Breast epithelium (tissue), 4 donors: ENCODE measurements around the gene CEP250. TPM values are rescaled to one million over a fixed set of nuclear protein-coding genes. Genes with fewer than 3 reads are reported as not detected.

Experiments used
- DNase-seq, 2 donors: peaks; one replicate each; pipeline ENCODE4 v3.0.0-alpha.2; 2019; ENCODE audit warnings: low spot score in 2 of 2
- H3K27ac ChIP-seq, 2 donors: fragments of 200-600 bp; sonication (generic) in 1 of 2; one replicate each; pipeline ENCODE4 v1.5.1; 2016 to 2019; ENCODE audit warnings: mild to moderate bottlenecking in 1 of 2
- H3K27me3 ChIP-seq, 2 donors: fragments of 200-600 bp; sonication (generic) in 1 of 2; one replicate each; pipeline versions ENCODE4 v1.5.1 to v1.6.0; 2017 to 2019; ENCODE audit warnings: control low read depth in 1 of 2, mild to moderate bottlenecking in 1 of 2
- H3K36me3 ChIP-seq: fragments of 200-600 bp; one replicate; pipeline ENCODE4 v1.5.1; 2019
- H3K4me1 ChIP-seq, 2 donors: fragments of 200-600 bp; sonication (generic); one replicate each; pipeline ENCODE4 v1.5.1; 2016 to 2019; ENCODE audit warnings: control low read depth in 1 of 2
- H3K4me3 ChIP-seq, 3 donors: fragments of 200-600 bp; sonication (generic); 1 replicate in 2 of 3; 2 replicates in 1 of 3; pipeline ENCODE4 v1.5.1; 2016 to 2019; ENCODE audit warnings: mild to moderate bottlenecking in 3 of 3, moderate library complexity in 2 of 3
- H3K9me3 ChIP-seq, 2 donors: fragments of 200-600 bp; sonication (generic) in 1 of 2; one replicate each; pipeline ENCODE4 v1.5.1; 2016 to 2019; ENCODE audit warnings: control low read depth in 1 of 2
- CTCF ChIP-seq, 3 donors: fragments of 450-650 bp; IDR thresholded peaks; one replicate each; pipeline ENCODE4 v1.5.1; 2016 to 2017; ENCODE audit warnings: antibody characterized with exemption in 3 of 3, mild to moderate bottlenecking in 3 of 3, moderate library complexity in 3 of 3
- POLR2A ChIP-seq: fragments of 450-650 bp; IDR thresholded peaks from one replicate; pipeline ENCODE4 v1.6.1; 2016; ENCODE audit warnings: antibody characterized with exemption, mild to moderate bottlenecking, moderate library complexity
- POLR2AphosphoS5 ChIP-seq, 3 donors: sonication (generic); formaldehyde crosslinking; IDR thresholded peaks; one replicate each; pipeline ENCODE4 v1.6.1; 2017; ENCODE audit warnings: antibody characterized with exemption in 3 of 3
- intact Hi-C: fragments of 100-400 bp; cut with DNase I; formaldehyde crosslinking; loops from one replicate; pipeline ENCODE4 v1.15.1; 2023; ENCODE audit warnings: low total_unique reads
- total RNA-seq, 3 donors: library from RNA; depleted of rRNA; stranded (reverse); fragments of >200 nt; gene quantifications; one replicate each; pipeline ENCODE4 v1.1.0, GENCODE V29; 2016

Gene CEP250
- total RNA-seq, 3 donors from 2014 or later: 22.2 to 28.5 (median 23.3) TPM

GRCh38 chr20:35421322-35421721 is 34.1 kb upstream of the CEP250 start:
- no peaks in the 10 kb centered on the region for H3K36me3 ChIP-seq
- DNase-seq: no peak
- no peak overlapping the region for H3K27ac ChIP-seq
- TF ChIP-seq POLR2AphosphoS5 (IDR thresholded peaks at IDR 0.05) (no peak), POLR2A (no peak), CTCF (IDR thresholded peaks at IDR 0.05) (no peak)
- H3K4me3 ChIP-seq: no peak overlapping the region
- no peaks in the 10 kb centered on the region for H3K4me1 ChIP-seq
- H3K27me3 ChIP-seq: no peaks in the 10 kb centered on the region
- H3K9me3 ChIP-seq: no peaks in the 10 kb centered on the region
- intact Hi-C loops: no loop called here

GRCh38 chr20:35431621-35432429 is 23.6 kb upstream of the CEP250 start:
- H3K4me3 ChIP-seq: no peak overlapping the region
- intact Hi-C loops: no loop called here
- no peaks in the 10 kb centered on the region for H3K4me1 ChIP-seq
- no peak overlapping the region for H3K27ac ChIP-seq
- no peaks in the 10 kb centered on the region for H3K27me3 ChIP-seq
- no peak for DNase-seq
- no peaks in the 10 kb centered on the region for H3K36me3 ChIP-seq
- H3K9me3 ChIP-seq: no peaks in the 10 kb centered on the region
- TF ChIP-seq POLR2A (no peak), POLR2AphosphoS5 (IDR thresholded peaks at IDR 0.05) (no peak), CTCF (IDR thresholded peaks at IDR 0.05) (no peak)

- intact Hi-C loops: no loop called here
- no peak overlapping the region for H3K4me3 ChIP-seq
- no peaks in the 10 kb centered on the region for H3K9me3 ChIP-seq
- no peaks in the 10 kb centered on the region for H3K27me3 ChIP-seq
- no peak for DNase-seq
- H3K36me3 ChIP-seq: no peaks in the 10 kb centered on the region
- H3K4me1 ChIP-seq: no peaks in the 10 kb centered on the region
- no peak for TF ChIP-seq CTCF (IDR thresholded peaks at IDR 0.05)
- no peak for TF ChIP-seq POLR2AphosphoS5 (IDR thresholded peaks at IDR 0.05)
- TF ChIP-seq POLR2A: no peak
- H3K27ac ChIP-seq: no peak overlapping the region
Observed at GRCh38 chr20:35432430-35432735, 23.0 kb upstream of the CEP250 start.

GRCh38 chr20:35433337-35433736 is 22.1 kb upstream of the CEP250 start:
- no peaks in the 10 kb centered on the region for H3K36me3 ChIP-seq
- H3K9me3 ChIP-seq: no peaks in the 10 kb centered on the region
- H3K27me3 ChIP-seq: no peaks in the 10 kb centered on the region
- no peaks in the 10 kb centered on the region for H3K4me1 ChIP-seq
- H3K4me3 ChIP-seq: no peak overlapping the region
- no peak overlapping the region for H3K27ac ChIP-seq
- no peak for DNase-seq
- intact Hi-C loops: no loop called here
- no peak for TF ChIP-seq POLR2AphosphoS5 (IDR thresholded peaks at IDR 0.05)
- TF ChIP-seq POLR2A: no peak
- no peak for TF ChIP-seq CTCF (IDR thresholded peaks at IDR 0.05)

GRCh38 chr20:35434085-35435005 is 21.1 kb upstream of the CEP250 start:
- Histone ChIP-seq H3K9me3 (no peaks in the 10 kb centered on the region), H3K4me1 (no peaks in the 10 kb centered on the region), H3K36me3 (no peaks in the 10 kb centered on the region), H3K27me3 (no peaks in the 10 kb centered on the region), H3K4me3 (peak overlapping the region in 1 of 3 donors; percentile 34), H3K27ac (no peak overlapping the region)
- intact Hi-C loops: loop anchor here (5.0 kb wide), 1 partner anchor 127 kb away; no protein-coding TSS in a partner anchor
- no peak for TF ChIP-seq CTCF (IDR thresholded peaks at IDR 0.05)
- no peak for TF ChIP-seq POLR2A
- no peak for TF ChIP-seq POLR2AphosphoS5 (IDR thresholded peaks at IDR 0.05)
- DNase-seq: no peak
